Right atrium auricular region (tissue), 2 donors: ENCODE results near the gene GPR171. TPM values are rescaled to one million over a fixed set of nuclear protein-coding genes. Genes with fewer than 3 reads are reported as not detected.

ENCODE experiments used
- DNase-seq: peaks from one replicate; pipeline ENCODE4 v3.0.0-alpha.2; 2019; ENCODE audit warnings: low spot score
- H3K27ac ChIP-seq, 2 donors: fragments of 200-600 bp; sonication (generic); 1 replicate in 1 of 2; 2 replicates in 1 of 2; pipeline ENCODE4 v1.5.1; 2016 to 2019
- H3K27me3 ChIP-seq, 2 donors: fragments of 200-600 bp; sonication (generic); one replicate each; pipeline versions ENCODE4 v1.5.1 to v1.6.0; 2017 to 2019
- H3K36me3 ChIP-seq: fragments of 200-600 bp; sonication (generic); one replicate; pipeline ENCODE4 v1.5.1; 2016
- H3K4me1 ChIP-seq, 2 donors: fragments of 200-600 bp; sonication (generic); one replicate each; pipeline versions ENCODE4 v1.5.1 to v1.6.0; 2017 to 2019
- H3K4me3 ChIP-seq, 2 donors: fragments of 200-600 bp; sonication (generic); 1 replicate in 1 of 2; 2 replicates in 1 of 2; pipeline ENCODE4 v1.5.1; 2017 to 2019; ENCODE audit warnings: mild to moderate bottlenecking in 1 of 2, moderate library complexity in 1 of 2
- H3K9me3 ChIP-seq, 2 donors: fragments of 200-600 bp; sonication (generic); one replicate each; pipeline ENCODE4 v1.5.1; 2019
- total RNA-seq, 2 donors: library from RNA; depleted of rRNA; stranded (reverse); fragments of >200 nt; gene quantifications; one replicate each; pipeline ENCODE4 v1.1.0, GENCODE V29; 2016
- TF ChIP-seq, protein P1 (sequence below), 2 donors: fragments of 200-600 bp; sonication (generic); IDR thresholded peaks; one replicate each; pipeline ENCODE4 v1.5.1; 2019; ENCODE audit warnings: antibody characterized with exemption in 2 of 2

GPR171 gene
- total RNA-seq, 2 donors from 2014 or later = 0.37 to 0.39 TPM

DNA sequence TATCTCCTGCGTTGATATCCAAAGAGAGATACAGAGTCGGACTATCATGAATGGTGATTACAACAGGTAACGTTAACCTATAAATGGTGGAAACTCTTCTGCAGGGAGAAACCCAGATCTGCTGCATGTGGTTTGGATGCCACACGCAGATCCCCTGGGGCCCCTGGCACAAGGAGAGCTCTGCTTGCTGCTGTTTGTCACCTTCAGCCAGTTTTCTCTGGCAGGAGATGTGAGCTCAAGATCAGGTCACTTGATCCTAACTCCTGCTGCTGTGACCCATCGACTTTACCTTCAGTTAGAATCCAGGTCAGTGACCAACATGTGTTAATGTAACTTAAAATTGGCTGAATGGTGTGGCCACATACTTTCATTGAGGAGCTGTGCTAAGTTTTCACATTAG, 23.8 kb upstream of the GPR171 start:
- Histone ChIP-seq H3K4me3 (no peak overlapping the region), H3K4me1 (peaks cover 0 to 16% of the 10 kb centered on the region in 2 donors), H3K27ac (no peak overlapping the region), H3K27me3 (no peaks in the 10 kb centered on the region), H3K9me3 (no peaks in the 10 kb centered on the region), H3K36me3 (no peaks in the 10 kb centered on the region)
- TF ChIP-seq, protein P1, sequence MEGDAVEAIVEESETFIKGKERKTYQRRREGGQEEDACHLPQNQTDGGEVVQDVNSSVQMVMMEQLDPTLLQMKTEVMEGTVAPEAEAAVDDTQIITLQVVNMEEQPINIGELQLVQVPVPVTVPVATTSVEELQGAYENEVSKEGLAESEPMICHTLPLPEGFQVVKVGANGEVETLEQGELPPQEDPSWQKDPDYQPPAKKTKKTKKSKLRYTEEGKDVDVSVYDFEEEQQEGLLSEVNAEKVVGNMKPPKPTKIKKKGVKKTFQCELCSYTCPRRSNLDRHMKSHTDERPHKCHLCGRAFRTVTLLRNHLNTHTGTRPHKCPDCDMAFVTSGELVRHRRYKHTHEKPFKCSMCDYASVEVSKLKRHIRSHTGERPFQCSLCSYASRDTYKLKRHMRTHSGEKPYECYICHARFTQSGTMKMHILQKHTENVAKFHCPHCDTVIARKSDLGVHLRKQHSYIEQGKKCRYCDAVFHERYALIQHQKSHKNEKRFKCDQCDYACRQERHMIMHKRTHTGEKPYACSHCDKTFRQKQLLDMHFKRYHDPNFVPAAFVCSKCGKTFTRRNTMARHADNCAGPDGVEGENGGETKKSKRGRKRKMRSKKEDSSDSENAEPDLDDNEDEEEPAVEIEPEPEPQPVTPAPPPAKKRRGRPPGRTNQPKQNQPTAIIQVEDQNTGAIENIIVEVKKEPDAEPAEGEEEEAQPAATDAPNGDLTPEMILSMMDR (IDR thresholded peaks at IDR 0.05) = no peak
- DNase-seq = no peak

DNA sequence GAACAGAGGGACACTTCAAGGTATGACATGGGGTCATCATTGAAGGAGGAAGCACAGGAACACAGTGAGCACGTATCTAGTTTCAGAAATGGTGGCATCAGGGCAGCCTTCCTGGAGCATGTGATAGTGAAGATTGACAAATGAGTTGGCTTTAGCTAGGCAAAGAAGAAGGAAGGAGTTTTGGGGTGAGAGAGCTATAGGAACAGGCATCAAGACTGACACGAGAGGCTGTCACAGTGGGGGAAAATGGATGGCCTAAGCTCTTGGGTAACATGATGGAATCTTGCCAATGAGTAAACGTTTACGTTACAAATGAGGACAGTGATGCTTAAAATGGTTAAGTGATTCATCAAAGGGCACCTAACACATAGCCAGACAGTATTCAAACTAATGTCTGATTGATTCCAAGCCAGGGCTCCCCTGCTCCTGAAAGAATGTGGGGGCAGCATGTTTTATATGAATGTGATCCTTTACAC, 23.1 kb upstream of the GPR171 start:
- Histone ChIP-seq H3K27me3 (no peaks in the 10 kb centered on the region), H3K9me3 (no peaks in the 10 kb centered on the region), H3K4me3 (no peak overlapping the region), H3K4me1 (peaks cover 0 to 16% of the 10 kb centered on the region in 2 donors), H3K36me3 (no peaks in the 10 kb centered on the region), H3K27ac (no peak overlapping the region)
- TF ChIP-seq, protein P1 (IDR thresholded peaks at IDR 0.05) = no peak
- no peak for DNase-seq

DNA sequence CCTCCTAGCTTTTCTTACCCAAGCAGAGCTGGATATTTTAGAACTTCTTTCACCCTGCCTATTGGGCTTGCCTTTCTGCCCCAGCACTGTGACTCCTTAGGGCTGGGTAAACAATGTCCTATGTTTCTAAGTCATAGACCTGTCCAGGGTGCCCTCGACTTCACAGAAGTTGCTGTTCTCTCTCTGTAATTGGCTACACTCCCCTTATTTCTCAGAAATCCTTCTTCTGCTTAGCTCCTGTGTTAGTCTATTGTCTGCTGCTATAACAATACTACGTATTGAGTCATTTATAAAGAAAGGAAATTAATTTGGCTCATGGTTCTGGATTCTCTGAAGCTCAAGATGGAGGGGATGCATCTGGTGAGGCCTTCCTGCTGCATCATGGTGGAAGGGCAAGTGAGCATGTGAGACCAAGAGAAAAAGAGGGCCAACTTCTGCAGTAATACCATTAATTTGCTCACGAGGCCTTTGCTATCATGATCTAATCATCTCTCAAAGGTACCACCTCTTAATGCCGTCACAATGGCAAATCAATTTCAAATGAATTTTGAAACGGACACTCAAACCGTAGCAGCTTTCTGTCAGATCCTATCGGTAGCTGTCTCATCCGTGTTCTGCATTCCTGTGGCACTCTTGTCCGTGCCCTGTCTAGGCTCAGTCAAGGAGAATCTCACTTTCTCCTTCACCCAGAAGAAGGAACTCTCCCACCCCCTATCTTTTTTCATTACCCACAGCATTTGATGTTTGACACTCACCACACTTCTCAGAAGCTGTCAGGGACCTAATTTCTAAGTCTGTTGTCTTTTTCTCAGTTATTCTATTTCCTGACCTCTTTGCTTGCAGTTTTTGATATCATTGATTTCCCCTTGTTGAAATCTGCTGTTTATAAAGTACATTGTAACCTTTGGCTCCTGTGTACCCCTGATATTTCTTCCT, 22.3 kb upstream of the GPR171 start:
- Histone ChIP-seq H3K4me3 (no peak overlapping the region), H3K4me1 (peaks cover 0 to 16% of the 10 kb centered on the region in 2 donors), H3K27me3 (no peaks in the 10 kb centered on the region), H3K27ac (no peak overlapping the region), H3K36me3 (no peaks in the 10 kb centered on the region), H3K9me3 (no peaks in the 10 kb centered on the region)
- TF ChIP-seq, protein P1 (IDR thresholded peaks at IDR 0.05) = no peak
- DNase-seq = no peak

DNA sequence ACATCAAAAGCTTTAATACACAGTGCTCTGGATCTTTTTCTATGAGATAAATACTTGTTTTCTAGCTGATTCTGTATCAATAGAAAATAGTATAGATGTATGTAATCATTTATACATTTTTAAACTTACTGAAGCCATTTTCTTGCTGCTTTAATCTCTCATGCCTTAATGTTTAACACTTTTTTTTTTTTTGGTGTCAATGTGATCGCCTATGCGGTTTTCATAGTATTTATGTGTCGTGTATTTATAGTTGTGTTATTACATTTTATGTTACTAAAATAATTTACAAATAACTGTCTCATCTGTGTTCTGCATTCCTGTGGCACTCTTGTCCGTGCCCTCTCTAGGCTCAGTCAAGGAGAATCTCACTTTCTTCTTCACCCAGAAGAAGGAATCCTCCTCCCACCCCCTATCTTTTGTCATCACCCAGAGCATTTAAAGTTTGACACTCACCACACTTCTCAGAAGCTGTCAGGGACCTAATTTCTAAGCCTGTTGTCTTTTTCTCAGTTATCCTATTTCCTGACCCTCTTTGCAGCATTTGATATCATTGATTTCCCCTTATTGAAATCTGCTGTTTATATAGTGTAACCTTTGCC, 21.4 kb upstream of the GPR171 start:
- no peak overlapping the region for H3K27ac ChIP-seq
- H3K27me3 ChIP-seq = no peaks in the 10 kb centered on the region

DNA sequence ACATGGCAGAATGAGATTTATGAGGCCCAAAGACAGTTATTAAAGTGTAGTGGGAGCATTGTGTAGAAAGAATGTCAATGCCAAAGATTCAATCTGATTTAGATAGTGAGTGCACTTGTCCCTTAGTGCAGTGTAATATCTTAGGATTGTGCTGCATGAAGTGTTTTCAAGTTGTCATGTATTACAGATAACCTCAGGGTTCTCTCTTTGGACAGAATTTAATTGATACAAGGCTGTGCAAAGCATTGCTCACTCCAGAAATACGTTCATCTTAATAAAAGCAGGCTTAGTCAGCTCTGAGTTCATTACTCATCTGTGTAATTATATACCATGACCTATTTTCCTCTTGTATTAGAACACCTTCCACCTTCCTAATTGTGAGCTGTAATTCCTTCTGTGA, 16.0 kb upstream of the GPR171 start:
- no peak overlapping the region for H3K27ac ChIP-seq
- no peak for DNase-seq
- H3K36me3 ChIP-seq = no peaks in the 10 kb centered on the region
- TF ChIP-seq, protein P1 (IDR thresholded peaks at IDR 0.05) = no peak
- peaks cover 0 to 24% of the 10 kb centered on the region in 2 donors for H3K4me1 ChIP-seq
- H3K27me3 ChIP-seq = no peaks in the 10 kb centered on the region
- no peak overlapping the region for H3K4me3 ChIP-seq
- H3K9me3 ChIP-seq = no peaks in the 10 kb centered on the region

More for the DNA sequence above, 21.4 kb upstream of the GPR171 start:
- H3K4me3 ChIP-seq = no peak overlapping the region
- no peak for DNase-seq
- H3K4me1 ChIP-seq = peaks cover 0 to 16% of the 10 kb centered on the region in 2 donors
- no peaks in the 10 kb centered on the region for H3K9me3 ChIP-seq
- TF ChIP-seq, protein P1 (IDR thresholded peaks at IDR 0.05) = no peak
- no peaks in the 10 kb centered on the region for H3K36me3 ChIP-seq
